Lung (tissue), 13 donors: Measurements from ENCODE around the gene LYZ. TPM values are rescaled to one million over a fixed set of nuclear protein-coding genes. Genes with fewer than 3 reads are reported as not detected.

Experiments
- ATAC-seq: fragments of 200-7000 bp; cut with Tn5 transposase; one replicate; pipeline ENCODE4 v1.9.1; 2020; ENCODE audit warnings: moderate number of reproducible peaks; ENCODE audit not compliant: insufficient read depth, low FRiP score
- DNase-seq, 3 donors: peaks; one replicate each; pipeline ENCODE4 v3.0.0-alpha.2; 2013 to 2017
- H3K27ac ChIP-seq, 2 donors: one replicate each; pipeline ENCODE4 v1.5.1; 2013; ENCODE audit warnings: mild to moderate bottlenecking in 2 of 2, moderate library complexity in 2 of 2, control low read depth in 1 of 2, inconsistent platforms in 1 of 2, low read depth in 1 of 2, low read length in 1 of 2
- H3K27me3 ChIP-seq, 3 donors: one replicate each; pipeline ENCODE4 v1.5.1; 2013; ENCODE audit warnings: low read length in 2 of 3; ENCODE audit not compliant: control insufficient read depth in 3 of 3, insufficient read depth in 3 of 3
- H3K36me3 ChIP-seq, 4 donors: one replicate each; pipeline ENCODE4 v1.5.1; 2013; ENCODE audit warnings: low read length in 4 of 4, mild to moderate bottlenecking in 1 of 4, moderate library complexity in 1 of 4; ENCODE audit not compliant: control insufficient read depth in 4 of 4, insufficient read depth in 4 of 4
- H3K4me1 ChIP-seq, 5 donors: one replicate each; pipeline ENCODE4 v1.5.1; 2013; ENCODE audit warnings: low read length in 5 of 5, mild to moderate bottlenecking in 2 of 5, moderate library complexity in 1 of 5; ENCODE audit not compliant: control insufficient read depth in 5 of 5, insufficient read depth in 5 of 5
- H3K4me3 ChIP-seq: one replicate; pipeline ENCODE4 v1.5.1; 2013; ENCODE audit warnings: mild to moderate bottlenecking, control low read depth, moderate library complexity
- H3K9ac ChIP-seq, 2 donors: one replicate each; pipeline ENCODE4 v1.5.1; 2013; ENCODE audit warnings: low read length in 2 of 2, control low read depth in 1 of 2; ENCODE audit not compliant: insufficient read depth in 1 of 2
- H3K9me3 ChIP-seq, 4 donors: one replicate each; pipeline ENCODE4 v1.5.1; 2013; ENCODE audit warnings: low read length in 3 of 4, mild to moderate bottlenecking in 1 of 4, moderate library complexity in 1 of 4; ENCODE audit not compliant: control insufficient read depth in 4 of 4, insufficient read depth in 3 of 4
- CTCF ChIP-seq: IDR thresholded peaks from 2 replicates; pipeline ENCODE4 v1.5.1; 2012; ENCODE audit warnings: mild to moderate bottlenecking; ENCODE audit errors: control extremely low read depth, extremely low read depth
- WGBS, 2 donors: extraction: QIAGEN DNeasy Blood & Tissue Kit; methylation state at CpG; one replicate each; pipeline ENCODE4 v1.1.7; 2013; 5-methylcytosine and 5-hydroxymethylcytosine counted together
- polyA plus RNA-seq, 2 donors: library from polyadenylated mRNA; stranded (reverse); fragments of 200-250 nt; gene quantifications; one replicate each; pipeline ENCODE4 v1.2.1, GENCODE V29; 2013
- small RNA-seq: library from RNA; depleted of rRNA; stranded (forward); fragments of <200 nt; gene quantifications from one replicate; pipeline ENCODE3, GENCODE V24; 2014; ENCODE audit warnings: low replicate concordance
- total RNA-seq, 2 donors: library from RNA; depleted of rRNA in 1 of 2; stranded (reverse); fragments of >200 nt in 1 of 2; gene quantifications; one replicate each; pipeline ENCODE4 v1.2.1, GENCODE V29; 2014 to 2021
- donor health status: control.
- donor health status: control.
- donor health status: Bipolar disorder and iron deficiency.
- donor health status: healthy.
- donor health status: DM: yes; HTN: yes; CAD: no.

LYZ gene
- total and polyA plus RNA-seq, 4 donors = 171 to 448 (median 182) TPM

DNA sequence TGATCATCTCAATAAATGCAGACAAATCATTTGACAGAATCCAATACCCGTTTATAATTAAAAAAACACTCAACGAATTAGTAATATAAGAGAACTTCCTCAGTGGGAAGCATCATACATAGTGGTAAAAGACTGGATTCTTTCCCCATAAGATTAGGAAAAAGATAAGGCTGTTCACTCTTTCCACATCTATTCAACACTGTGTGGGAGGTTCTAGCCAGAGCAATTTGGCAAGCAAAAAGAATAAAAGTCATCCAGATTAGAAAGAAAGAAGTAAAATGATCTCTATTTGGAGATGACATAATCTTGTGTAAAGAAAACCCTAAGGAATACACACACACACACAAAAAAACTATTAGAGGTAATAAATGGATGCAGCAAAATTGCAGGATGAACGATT, 49.8 kb downstream of the LYZ start:
- Histone ChIP-seq H3K27ac (no peak overlapping the region), H3K4me3 (no peak overlapping the region), H3K36me3 (peaks cover 0 to 4% (median 0%) of the 10 kb centered on the region in 4 donors), H3K9me3 (peaks cover 0 to 6% (median 3%) of the 10 kb centered on the region in 4 donors), H3K9ac (no peak overlapping the region), H3K4me1 (no peaks in the 10 kb centered on the region), H3K27me3 (no peaks in the 10 kb centered on the region)
- TF ChIP-seq CTCF = no peak
- no peak for DNase-seq
- no peak for ATAC-seq
- WGBS, 2 donors = 91 to 97% methylated on average over 3 of the region's 3 CpGs

GRCh38 chr12:69401940-69402339, 53.8 kb downstream of the LYZ start:
- no peak overlapping the region for H3K27ac ChIP-seq
- no peaks in the 10 kb centered on the region for H3K27me3 ChIP-seq
- no peaks in the 10 kb centered on the region for H3K4me1 ChIP-seq
- H3K4me3 ChIP-seq = no peak overlapping the region
- no peak for TF ChIP-seq CTCF
- ATAC-seq = no peak
- 77 to 89% methylated on average over 4 of the region's 4 CpGs for WGBS, 2 donors
- H3K9ac ChIP-seq = no peak overlapping the region
- no peak for DNase-seq
- peaks cover 0 to 2% (median under 1%) of the 10 kb centered on the region in 4 donors for H3K9me3 ChIP-seq
- peaks cover 0 to under 1% (median 0%) of the 10 kb centered on the region in 4 donors for H3K36me3 ChIP-seq

Small RNA genes lying within 50 kb of the gene (small RNA-seq; reads per million reads assigned to genes)
- gene RN7SL804P = not detected

Other genes starting within 250 kb of the LYZ start
- gene CPSF6, start 108.8 kb upstream of the LYZ start, total RNA-seq = 100 to 1,000 TPM in 1 of 2 donors, 10 to 100 TPM in 1; 43.6 to 147 TPM
- gene CPSF6, start 108.8 kb upstream of the LYZ start, polyA plus RNA-seq = 10 to 100 TPM; 16.9 to 22.1 TPM
- gene YEATS4, start 11.4 kb downstream of the LYZ start, total RNA-seq = 10 to 100 TPM; 13.3 to 14.9 TPM
- 10 to 100 TPM; 12.0 to 15.0 TPM for gene YEATS4, start 11.4 kb downstream of the LYZ start, polyA plus RNA-seq
- gene FRS2, start 122.0 kb downstream of the LYZ start, total RNA-seq = 10 to 100 TPM; 31.5 to 66.7 TPM
- gene FRS2, start 122.0 kb downstream of the LYZ start, polyA plus RNA-seq = 1 to 10 TPM; 4.7 to 8.6 TPM
- 100 to 1,000 TPM; 115 to 122 TPM for gene CCT2, start 237.1 kb downstream of the LYZ start, total RNA-seq
- gene CCT2, start 237.1 kb downstream of the LYZ start, polyA plus RNA-seq = 100 to 1,000 TPM in 1 of 2 donors, 10 to 100 TPM in 1; 80.3 to 113 TPM